Muscle layer of duodenum (tissue), 2 donors: ENCODE data around the gene KCNH6.

Source experiments
- H3K27ac ChIP-seq: one replicate; pipeline ENCODE4 v1.7.0; 2013; ENCODE audit warnings: mild to moderate bottlenecking, low read length
- H3K27me3 ChIP-seq: one replicate; pipeline ENCODE4 v1.7.0; 2013; ENCODE audit warnings: low read depth, mild to moderate bottlenecking, control low read depth, low read length
- H3K36me3 ChIP-seq, 2 donors: one replicate each; pipeline ENCODE4 v1.7.0; 2013; ENCODE audit warnings: low read length in 2 of 2, control low read depth in 1 of 2, mild to moderate bottlenecking in 1 of 2; ENCODE audit not compliant: insufficient read depth in 2 of 2, control insufficient read depth in 1 of 2
- H3K4me1 ChIP-seq, 2 donors: one replicate each; pipeline ENCODE4 v1.7.0; 2013; ENCODE audit warnings: low read length in 2 of 2, mild to moderate bottlenecking in 2 of 2, control low read depth in 1 of 2, moderate library complexity in 1 of 2; ENCODE audit not compliant: insufficient read depth in 2 of 2, control insufficient read depth in 1 of 2
- H3K4me3 ChIP-seq, 2 donors: one replicate each; pipeline ENCODE4 v1.7.0; 2013; ENCODE audit warnings: low read length in 2 of 2, low read depth in 1 of 2, mild to moderate bottlenecking in 1 of 2
- H3K9me3 ChIP-seq, 2 donors: one replicate each; pipeline ENCODE4 v1.7.0; 2013; ENCODE audit warnings: low read length in 2 of 2, control low read depth in 1 of 2, mild to moderate bottlenecking in 1 of 2; ENCODE audit not compliant: control insufficient read depth in 1 of 2
- donor health status: healthy.

The KCNH6 gene

GRCh38 chr17:63516910-63517824 is 6.0 kb upstream of the KCNH6 start:
- H3K4me1 ChIP-seq = no peaks in the 10 kb centered on the region
- H3K36me3 ChIP-seq = no peaks in the 10 kb centered on the region
- no peaks in the 10 kb centered on the region for H3K9me3 ChIP-seq
- H3K27ac ChIP-seq = no peak overlapping the region
- no peaks in the 10 kb centered on the region for H3K27me3 ChIP-seq
- H3K4me3 ChIP-seq = no peak overlapping the region

DNA sequence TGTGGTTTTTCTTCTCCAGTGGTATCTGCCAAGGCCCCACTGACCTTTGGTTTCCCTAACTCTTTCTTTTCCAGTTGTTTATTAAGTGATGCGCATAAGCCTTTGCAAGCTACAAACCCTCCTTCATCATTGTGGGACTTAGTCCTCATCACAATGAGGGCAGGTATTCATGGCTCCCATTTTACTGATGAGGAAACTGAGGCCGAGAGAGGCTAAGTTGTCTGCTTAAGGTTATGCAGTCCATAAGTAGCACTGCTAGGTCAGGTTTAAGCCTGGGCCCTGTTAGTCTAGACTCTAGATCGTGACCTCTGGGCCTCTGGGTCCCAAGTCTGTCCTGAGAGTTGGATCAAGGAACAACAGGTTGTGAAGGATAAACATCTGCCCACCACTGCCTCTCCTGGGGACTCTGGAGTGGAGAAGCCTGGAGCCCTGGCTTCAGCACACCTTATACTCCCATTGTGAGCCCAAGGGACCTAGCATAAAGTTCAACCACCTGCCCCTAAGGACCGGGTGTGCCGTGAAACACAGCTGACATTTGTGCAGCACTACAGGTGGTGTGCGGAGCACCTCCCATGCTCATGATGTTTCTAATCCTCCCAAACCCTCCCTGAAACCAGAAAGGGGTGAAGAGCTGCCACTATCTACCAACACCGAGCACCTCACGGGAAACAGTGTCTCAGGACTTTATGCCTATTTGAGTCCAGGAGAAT is 5.2 kb upstream of the KCNH6 start:
- H3K27me3 ChIP-seq = no peaks in the 10 kb centered on the region
- H3K4me3 ChIP-seq = no peak overlapping the region
- no peaks in the 10 kb centered on the region for H3K4me1 ChIP-seq
- H3K27ac ChIP-seq = no peak overlapping the region
- no peaks in the 10 kb centered on the region for H3K36me3 ChIP-seq
- H3K9me3 ChIP-seq = no peaks in the 10 kb centered on the region

GRCh38 chr17:63519116-63519881 is 3.9 kb upstream of the KCNH6 start:
- H3K27ac ChIP-seq = no peak overlapping the region
- no peaks in the 10 kb centered on the region for H3K27me3 ChIP-seq
- no peaks in the 10 kb centered on the region for H3K9me3 ChIP-seq

DNA sequence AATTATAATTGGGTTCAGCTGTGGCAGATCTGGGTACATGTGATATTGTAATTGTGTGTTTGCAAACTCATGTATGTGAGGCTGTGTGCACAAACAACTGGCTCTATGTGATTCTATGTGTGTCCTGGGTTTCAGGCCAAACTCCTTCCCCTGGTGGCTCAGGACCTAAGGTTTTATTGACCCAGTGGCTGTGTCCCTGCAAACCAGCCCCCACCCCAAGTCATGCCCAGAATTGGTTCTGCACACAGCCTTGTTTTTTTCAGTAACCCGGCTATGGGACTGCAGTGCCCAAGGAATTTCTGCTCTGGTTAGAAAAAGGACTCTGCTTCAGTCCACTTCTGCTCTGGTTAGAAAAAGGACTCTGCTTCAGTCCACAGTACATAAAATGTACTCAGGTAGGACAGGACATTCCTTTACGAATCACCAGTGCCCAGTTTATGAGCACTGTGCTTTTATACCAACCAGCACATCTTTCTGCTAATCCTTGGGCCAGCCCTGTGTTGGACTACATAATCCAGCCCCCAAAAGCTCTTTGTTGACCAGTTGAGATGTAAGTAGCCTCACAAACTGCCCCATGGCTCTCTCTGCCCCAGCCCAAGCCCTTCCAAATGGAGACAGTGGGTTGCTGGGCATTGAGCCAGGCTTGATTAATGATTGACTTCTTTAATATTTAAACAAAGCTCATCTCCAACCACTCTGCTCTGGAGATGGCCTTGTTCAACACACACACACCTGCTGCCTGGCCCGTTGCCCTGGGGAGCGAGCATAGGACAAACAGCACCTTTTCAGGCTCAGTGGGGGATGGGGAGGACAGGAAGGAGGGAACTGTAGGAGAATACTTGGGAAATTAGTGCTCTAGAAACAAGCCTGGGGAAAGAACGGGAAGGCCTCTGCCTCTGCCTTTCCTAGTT is 2.9 kb upstream of the KCNH6 start:
- no peak overlapping the region for H3K4me3 ChIP-seq
- H3K4me1 ChIP-seq = peaks cover 0 to 7% of the 10 kb centered on the region in 2 donors
- H3K36me3 ChIP-seq = no peaks in the 10 kb centered on the region
- no peak overlapping the region for H3K27ac ChIP-seq
- H3K27me3 ChIP-seq = no peaks in the 10 kb centered on the region
- no peaks in the 10 kb centered on the region for H3K9me3 ChIP-seq

More at GRCh38 chr17:63519116-63519881, 3.9 kb upstream of the KCNH6 start:
- Histone ChIP-seq H3K4me1 (peaks cover 0 to 7% of the 10 kb centered on the region in 2 donors), H3K36me3 (no peaks in the 10 kb centered on the region), H3K4me3 (no peak overlapping the region)

GRCh38 chr17:63524051-63524450 is 893 bp downstream of the KCNH6 start:
- Histone ChIP-seq H3K36me3 (no peaks in the 10 kb centered on the region), H3K4me3 (no peak overlapping the region), H3K27me3 (no peaks in the 10 kb centered on the region)

GRCh38 chr17:63525190-63525946 is 2.2 kb downstream of the KCNH6 start:
- Histone ChIP-seq H3K27me3 (no peaks in the 10 kb centered on the region), H3K36me3 (no peaks in the 10 kb centered on the region), H3K4me1 (peaks cover 0 to 7% of the 10 kb centered on the region in 2 donors), H3K9me3 (no peaks in the 10 kb centered on the region), H3K27ac (no peak overlapping the region), H3K4me3 (no peak overlapping the region)

More at GRCh38 chr17:63524051-63524450, 893 bp downstream of the KCNH6 start:
- H3K27ac ChIP-seq = no peak overlapping the region
- peaks cover 0 to 7% of the 10 kb centered on the region in 2 donors for H3K4me1 ChIP-seq
- H3K9me3 ChIP-seq = no peaks in the 10 kb centered on the region

- H3K27me3 ChIP-seq = no peaks in the 10 kb centered on the region
- no peak overlapping the region for H3K4me3 ChIP-seq
- no peaks in the 10 kb centered on the region for H3K9me3 ChIP-seq
- no peak overlapping the region for H3K27ac ChIP-seq
- H3K36me3 ChIP-seq = no peaks in the 10 kb centered on the region
- peaks cover 0 to 7% of the 10 kb centered on the region in 2 donors for H3K4me1 ChIP-seq
Observed at GRCh38 chr17:63526861-63527260, 3.7 kb downstream of the KCNH6 start.

GRCh38 chr17:63528183-63528582 is 5.0 kb downstream of the KCNH6 start:
- Histone ChIP-seq H3K4me3 (no peak overlapping the region), H3K4me1 (peaks cover 0 to 5% of the 10 kb centered on the region in 2 donors)

GRCh38 chr17:63529711-63530556 is 6.8 kb downstream of the KCNH6 start:
- Histone ChIP-seq H3K36me3 (no peaks in the 10 kb centered on the region), H3K9me3 (no peaks in the 10 kb centered on the region), H3K27ac (no peak overlapping the region), H3K4me1 (no peaks in the 10 kb centered on the region), H3K27me3 (no peaks in the 10 kb centered on the region), H3K4me3 (no peak overlapping the region)

More at GRCh38 chr17:63528183-63528582, 5.0 kb downstream of the KCNH6 start:
- no peak overlapping the region for H3K27ac ChIP-seq
- no peaks in the 10 kb centered on the region for H3K36me3 ChIP-seq
- no peaks in the 10 kb centered on the region for H3K9me3 ChIP-seq
- H3K27me3 ChIP-seq = no peaks in the 10 kb centered on the region
